Hypothalamus (tissue), 51 donors: ENCODE measurements around the gene TUB.

ENCODE experiments used
- DNase-seq, 51 donors: peaks; one replicate each; lab custom pipeline; 2025; lab: John Stamatoyannopoulos, UW

Gene TUB

DNA sequence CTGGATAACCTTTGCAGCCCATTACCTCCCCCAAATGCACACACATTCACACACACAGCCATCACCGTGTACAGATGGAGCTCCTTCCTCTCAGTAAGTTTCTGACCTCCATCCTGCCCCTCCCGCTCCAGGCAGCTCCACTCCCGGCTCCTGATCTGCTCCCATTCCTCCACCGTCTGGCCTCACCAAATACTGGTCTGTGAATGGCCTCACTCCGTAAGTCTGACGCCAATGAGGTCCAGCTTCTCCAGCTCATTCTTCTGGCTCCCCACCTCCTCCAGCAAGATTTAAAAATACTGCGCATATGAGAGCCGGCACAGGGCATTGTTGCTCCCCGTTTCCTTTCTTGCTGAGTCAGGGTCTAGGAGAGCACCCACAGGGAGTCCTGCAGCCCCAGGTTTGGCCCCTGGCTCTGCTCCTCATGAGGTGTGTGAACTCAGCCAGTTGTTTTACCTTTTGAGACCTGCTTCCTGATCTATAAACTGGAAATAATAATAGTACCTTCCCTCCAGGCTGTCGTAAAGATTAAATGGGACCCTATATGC is 14.0 kb upstream of the TUB start:
- no peak for DNase-seq

DNA sequence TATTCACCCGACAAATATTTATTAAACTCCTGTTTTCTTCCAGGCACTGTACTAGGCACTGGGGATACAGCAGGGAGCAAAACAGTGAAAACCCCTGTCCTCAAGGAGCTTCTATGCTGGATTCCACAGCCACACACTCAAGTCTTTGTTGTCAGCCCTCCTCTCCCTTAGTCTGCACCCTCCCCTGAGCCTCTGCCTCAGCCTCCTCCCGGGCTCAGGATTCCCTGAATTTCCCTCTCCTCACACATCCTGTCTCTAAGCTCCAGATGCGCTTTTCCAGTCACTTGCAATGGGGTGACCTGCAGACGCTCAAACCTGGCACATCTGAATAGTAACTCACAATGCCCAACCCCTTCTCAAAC is 13.5 kb upstream of the TUB start:
- DNase-seq = no peak

DNA sequence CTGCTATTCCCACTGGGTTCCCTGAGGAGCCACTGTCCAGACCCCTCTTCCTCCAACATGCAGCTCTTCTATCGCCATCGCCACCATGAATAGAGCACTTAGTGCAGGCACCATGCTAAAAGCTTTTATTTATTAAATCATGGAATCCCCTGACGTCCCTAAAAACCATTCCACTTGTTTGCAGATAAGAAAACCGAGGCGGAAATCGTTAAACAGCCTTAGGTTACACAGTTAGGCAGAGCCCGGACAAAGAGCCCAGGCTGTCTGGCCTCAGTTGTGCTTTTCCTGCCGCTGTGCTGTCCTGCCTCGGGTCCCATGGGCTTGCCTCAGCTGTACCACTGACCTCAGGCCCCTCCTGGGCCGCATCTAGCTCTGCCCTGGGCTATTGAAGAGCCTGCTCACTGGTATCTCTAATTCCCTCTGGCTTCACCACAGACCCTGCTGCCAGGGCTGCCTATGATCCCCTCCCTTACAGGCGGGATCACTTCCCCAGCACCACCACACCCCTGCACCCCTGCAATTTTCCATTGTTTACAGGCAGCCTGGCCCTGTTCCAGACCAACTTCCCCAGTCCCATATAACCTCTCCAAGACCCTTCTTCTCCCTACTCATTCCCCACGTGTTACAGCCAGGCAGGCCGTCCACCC is 13.0 kb upstream of the TUB start:
- no peak for DNase-seq

DNA sequence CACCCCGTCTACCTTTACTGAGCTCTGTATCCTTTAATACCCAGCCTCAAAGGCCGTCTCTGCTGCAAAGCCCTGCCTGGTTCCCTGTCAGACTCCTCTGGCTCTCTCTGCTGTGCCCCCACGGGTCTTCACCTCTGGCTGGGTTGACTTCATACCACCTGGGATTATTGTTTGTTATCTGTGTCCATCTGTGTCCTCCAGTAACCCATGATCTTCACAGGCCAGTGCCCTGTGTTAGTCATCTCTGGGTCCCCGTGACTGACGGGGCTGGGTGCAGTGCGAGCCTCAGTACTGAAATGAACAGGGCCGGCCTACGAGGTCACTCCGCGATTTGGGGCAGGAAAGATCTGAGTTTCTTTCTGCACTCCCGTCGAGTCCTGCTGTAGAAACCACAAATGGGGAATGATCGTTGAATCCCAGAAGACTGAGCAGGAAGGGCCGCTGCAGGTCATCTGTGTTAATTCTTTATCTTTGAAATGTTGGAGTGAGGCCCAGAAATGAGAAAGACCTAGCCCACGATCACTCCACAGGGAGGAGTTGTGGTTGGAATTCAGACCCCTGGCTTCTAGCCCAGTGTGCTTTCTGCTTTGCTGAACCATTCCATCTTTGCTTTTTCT is 12.3 kb upstream of the TUB start:
- peak in 1 of 51 donors; percentile 22 for DNase-seq

DNA sequence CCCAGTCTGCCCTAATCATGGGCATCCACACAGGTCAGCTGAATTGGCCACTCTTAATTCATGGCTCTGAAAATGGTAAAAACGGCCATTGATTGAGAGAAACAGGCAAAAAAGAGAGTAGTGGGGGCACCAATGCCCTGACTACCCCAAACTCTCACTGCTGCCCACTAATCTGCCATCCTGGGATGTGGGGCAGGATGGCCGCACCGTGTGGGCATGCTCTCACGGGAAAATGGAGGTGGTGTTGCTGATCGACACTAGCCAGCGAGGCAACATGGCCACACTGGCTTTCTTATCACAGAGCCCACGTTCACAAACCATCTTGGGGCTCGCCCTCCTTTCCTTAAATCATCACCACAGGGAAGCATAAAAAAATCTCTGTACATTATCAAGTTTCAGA is 11.2 kb upstream of the TUB start:
- no peak for DNase-seq

DNA sequence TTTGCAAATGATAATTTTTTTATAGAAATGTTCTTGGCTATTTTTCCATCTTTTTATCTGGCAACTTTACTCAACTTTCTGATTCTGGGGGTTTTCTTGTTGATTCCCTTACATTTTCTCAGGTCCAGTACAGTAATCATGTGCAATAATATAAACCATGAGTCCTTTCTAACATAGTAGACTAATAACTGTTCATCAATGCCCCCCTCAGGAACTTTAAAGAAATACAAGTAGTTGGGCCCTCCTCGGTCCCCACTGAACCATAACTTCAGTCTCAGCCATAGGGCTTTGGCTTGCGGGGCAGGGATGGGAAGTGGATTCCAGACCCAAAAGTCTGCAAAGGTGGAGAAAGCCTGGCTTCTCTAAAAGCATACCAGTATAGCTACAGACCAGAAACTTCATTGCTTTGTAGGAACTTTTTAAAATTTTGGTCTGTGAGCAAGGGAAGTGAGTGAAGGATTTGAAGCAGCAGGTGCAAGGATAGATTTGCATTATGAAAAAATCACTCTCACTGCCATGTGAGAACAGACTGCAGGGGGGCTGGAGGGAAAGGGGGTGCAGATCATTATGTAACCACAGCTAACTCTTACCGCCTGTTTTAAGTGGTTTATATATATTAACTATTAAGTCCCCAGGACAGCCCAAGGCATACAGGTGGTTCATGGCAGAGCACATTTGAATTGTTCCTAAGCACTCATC is 10.4 kb upstream of the TUB start:
- DNase-seq = no peak

DNA sequence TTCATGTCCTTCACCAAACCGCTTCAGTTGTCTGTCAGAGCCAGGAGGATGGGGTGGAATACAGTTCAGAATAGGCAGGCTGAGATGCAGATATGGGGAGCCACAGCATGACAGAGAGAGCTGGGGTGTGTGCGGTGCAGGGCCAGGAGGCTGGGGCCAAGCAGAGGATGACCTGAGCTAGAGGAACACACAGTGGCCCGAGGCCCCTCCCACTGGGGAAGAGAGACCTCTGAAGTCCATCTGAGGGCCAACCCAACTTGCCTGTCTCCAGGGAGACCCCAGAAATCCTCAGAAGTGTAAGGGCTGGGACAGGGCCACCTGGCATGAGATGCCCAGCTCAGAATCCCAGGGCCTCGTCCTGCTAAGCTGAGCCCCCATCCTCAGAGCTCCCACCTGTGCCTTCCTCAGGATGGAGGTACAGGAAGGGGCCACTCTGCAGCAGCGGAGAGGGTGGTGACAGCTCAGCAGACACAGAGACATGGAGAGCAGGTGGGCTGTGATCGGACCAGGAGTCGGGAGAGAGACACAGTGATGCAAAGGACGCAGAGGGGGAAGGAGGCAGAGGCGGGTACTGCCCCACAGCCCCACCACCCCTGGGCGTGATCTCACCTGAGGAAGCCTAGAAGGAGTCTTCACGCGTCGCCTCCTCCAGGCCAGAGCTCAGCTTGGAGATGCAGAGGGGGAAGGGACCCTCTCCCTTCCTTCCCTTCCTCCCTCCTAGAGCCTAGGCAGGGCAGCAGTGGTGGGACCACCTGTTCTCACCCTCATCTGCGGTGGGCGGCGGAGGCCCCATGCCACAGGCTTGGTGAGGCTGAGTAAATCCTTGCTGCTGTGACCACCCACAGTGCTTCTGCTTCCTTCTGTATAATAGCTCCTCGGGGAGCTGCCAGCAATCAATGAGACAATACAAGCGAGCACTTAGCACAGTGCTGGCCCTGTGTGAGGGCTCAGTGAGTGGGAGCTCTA is 9.1 kb upstream of the TUB start:
- peak in 2 of 51 donors; percentile 21 to 54 for DNase-seq

DNA sequence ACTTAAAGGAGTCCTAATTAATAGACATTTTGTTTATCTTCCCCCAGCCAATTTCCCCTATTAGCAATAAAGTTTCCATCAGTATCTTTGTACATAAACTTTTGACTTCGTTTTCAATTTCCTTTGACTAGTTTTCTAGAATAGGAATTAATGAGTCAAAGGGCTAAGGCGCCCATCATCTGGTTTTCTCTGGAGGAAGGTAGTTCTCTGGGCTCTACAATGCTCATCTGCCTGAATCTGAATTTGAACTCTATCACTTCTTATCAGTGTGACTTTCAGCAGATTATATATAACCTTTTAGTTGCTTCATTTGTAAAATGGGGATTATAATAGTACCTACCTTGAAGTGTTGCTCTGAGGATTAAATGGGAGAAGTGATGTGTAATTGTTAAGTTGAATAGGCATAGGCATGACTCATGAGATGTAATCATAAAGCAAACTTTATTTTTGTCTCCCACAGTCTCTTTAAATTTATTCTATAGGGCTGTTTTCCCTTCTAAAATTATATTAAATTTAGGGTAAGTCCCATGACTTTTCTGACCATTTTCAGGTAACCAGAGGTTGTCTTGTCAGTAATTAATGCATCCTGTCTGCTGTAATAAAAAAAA is 5.8 kb upstream of the TUB start:
- DNase-seq = no peak

DNA sequence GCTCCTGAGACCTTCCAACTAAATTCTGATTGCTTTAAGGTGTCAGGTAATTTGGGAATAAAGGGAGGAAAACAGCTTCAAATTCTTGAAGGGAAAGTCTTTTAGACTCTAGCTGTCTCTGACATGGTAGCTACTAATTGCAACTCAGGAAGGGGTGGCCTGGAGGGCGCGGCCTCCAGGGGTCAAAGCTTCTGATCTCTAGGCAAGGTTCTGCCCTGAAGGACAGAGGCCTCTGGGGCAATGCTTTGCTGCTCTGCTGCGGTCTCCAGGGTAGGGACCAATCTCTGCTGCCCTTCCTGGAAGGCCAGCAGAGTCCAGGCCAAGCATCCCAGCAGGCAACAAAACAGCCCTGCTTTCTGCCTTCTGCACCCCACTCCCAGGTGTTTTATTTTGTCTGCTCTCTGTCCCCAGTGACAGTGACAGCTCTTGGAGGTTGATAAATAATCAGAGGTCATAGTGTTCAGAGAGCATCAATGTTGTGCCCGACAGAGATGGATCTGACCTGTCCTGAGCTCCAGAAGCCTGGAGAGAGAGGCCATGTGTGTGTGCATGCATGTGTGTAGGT is 1.8 kb upstream of the TUB start:
- no peak for DNase-seq

DNA sequence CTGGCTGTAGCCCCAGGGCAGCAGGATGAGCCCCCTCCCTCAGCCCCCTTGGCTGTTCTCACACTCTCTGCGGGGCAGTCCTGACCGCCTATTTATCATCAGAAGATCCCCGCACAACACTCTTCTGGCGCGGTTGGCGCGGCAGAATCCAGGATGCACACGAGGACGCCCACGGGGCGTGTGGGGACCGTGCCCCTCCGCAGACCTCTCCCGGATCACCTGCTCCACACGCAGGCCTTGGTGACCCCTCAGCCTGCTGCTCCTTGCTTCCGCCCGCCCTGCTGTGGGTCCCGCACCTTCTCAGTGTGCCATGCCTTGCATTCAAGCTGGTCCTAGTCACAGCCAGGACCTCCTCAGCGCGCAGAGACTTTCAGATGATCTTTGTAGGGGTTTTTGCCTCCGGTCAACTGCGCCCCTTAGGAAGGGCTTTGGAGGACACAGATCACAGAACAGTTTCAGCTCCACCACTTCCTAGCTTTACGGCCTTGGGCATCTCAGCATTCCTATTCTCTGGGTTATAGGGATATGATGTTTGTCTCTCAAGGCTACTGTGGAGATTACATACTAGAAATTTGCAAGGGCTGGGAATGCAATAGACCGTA is 841 bp upstream of the TUB start:
- no peak for DNase-seq

DNA sequence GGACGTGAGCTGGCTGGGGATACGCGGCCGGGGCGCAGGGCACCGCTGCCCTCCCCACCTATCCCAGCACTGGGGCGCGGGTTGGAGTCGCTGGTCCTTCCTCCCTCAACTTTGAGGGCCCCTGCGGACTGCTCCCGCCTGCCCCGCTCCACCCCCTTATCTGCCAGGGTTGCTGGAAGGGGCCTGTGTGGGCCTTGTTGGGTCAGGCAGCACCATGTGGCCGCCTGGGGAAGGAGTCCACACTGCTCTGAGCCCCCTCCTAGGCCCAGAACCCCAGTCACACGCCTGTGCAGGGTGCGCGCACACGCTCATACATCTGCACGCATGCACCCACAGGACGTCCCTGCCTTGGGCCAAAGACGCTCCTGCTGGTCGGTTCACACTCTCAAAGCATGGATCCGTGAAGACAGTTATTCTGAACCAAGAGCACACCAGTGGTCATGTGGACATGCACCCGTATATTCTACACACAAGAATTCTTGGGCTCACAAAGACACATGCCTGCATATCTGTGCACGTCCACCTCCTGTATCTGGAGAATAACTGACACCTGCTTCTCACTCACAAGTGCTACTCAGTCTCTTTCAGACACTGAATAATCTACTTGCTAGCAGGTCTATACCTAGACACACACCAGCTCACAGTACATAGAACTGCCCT is 710 bp downstream of the TUB start:
- peak in 2 of 51 donors; percentile 35 to 42 for DNase-seq

DNA sequence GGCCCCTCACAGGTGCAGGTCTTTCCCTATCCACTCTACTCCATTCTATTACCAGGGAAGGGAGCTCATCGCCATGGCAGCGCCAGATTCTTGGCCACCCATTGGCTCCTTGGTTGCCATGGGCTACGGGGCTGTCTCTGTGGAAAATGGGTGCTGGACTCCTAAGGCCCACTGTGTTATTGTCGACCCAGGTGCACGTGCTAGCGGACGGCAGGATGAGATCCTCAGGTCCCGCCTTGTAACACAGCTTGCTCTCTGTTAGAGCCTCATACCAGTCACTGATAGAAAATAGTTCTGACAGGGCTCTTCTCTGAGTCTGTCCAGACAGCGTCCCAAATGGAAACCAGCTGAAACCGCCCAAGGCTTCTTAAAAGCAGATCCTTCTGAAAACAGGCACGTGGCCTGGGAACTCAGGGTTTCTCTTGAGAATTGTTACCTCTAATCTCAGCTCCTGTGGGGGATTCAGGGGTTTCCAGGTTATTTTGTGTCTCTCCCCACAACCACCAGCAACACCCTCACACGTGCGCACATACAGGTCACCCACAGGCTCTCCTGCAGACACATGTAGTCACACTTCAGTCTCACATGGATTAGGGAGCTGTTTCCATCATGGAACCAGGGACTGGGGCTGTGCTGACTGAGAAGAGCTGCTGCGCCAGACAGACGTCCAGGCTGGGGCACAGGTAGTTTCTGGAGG is 1.5 kb downstream of the TUB start:
- peak in 22 of 51 donors; percentile 10 to 69 (median 32) for DNase-seq

DNA sequence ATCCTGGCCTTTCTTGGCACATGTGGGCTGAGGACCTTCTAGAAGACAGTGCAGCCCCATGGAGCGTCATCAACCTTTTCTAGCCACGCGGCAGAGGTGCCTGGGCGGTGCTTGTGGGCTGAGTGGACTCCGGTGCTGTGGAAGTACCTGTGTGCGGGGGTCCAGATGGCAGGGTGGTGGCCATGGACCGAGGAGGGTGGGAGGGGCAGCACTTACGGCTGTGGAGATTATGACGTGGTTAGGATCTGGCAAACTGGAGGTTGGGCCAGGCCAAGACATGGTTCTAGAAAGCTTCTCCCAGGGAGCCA is 2.0 kb downstream of the TUB start:
- DNase-seq = no peak

DNA sequence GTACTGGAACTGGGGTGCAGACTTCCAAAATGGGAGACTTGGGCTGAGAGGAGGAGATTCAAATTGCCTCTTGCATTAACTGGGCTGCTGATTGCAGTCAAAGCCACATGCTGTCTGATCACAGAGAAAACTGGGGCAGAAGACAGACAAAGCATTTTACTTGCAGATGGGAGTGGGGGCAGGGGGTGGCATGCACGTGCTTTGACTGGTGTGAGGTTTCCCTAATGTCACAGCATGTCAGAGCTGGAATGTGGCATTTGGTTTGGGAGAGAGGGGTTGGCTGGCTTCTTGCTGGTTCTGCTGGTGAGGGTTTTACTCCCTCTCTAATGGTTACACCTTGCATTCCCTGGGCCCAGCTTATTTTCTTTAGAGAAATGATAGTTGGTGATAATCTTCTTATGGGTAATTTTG is 2.9 kb downstream of the TUB start:
- DNase-seq = peak in 3 of 51 donors; percentile 14 to 36 (median 15)

DNA sequence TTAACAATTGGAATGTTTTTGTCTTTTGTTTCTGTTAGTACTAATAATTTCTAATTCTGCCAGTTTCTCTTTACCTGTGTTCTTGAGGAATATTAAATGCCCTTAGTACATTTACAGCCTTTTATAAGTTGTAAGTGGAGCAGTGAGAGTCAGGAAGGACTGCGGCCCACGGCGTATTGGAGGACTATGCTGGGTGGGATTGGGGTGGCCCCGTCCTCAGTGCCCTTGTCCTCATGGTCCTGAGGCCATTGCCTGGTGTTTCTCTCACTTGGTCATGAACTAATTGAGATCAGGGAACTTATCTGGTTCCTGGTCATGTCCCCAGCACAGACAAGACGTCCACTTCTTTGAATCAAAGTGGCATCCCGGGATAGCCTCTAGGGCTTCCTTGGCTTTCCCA is 3.3 kb downstream of the TUB start:
- no peak for DNase-seq

DNA sequence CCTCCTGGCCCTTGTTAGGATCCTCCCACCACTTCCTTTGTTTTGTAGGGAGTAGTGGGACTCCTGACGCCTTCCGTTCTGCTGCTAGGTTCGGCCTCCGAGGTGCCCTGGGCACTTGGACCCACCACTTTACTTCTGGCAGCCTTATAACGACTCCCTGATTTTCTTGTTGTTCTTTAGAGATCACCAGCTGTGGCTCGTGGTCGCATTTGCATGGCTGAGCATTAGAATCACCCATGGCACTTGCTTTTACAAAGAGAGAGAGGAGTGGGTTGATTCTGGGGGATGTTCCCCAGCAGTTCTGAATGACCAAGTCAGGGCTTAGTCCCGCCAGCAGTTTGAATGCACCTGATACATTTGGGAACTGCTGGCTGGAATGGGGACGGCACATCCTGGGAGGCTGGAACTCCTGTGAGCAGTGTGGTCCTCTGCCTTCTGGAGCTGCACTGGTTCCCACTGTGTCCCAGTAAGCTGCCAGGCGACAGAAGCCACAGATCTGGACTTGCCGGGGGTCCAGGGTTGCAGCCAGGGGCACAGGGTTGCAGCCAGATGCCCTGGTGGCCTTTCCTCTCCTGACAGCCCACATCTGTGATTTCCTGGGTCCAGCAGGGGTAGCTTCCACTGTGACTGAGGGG is 4.1 kb downstream of the TUB start:
- no peak for DNase-seq

DNA sequence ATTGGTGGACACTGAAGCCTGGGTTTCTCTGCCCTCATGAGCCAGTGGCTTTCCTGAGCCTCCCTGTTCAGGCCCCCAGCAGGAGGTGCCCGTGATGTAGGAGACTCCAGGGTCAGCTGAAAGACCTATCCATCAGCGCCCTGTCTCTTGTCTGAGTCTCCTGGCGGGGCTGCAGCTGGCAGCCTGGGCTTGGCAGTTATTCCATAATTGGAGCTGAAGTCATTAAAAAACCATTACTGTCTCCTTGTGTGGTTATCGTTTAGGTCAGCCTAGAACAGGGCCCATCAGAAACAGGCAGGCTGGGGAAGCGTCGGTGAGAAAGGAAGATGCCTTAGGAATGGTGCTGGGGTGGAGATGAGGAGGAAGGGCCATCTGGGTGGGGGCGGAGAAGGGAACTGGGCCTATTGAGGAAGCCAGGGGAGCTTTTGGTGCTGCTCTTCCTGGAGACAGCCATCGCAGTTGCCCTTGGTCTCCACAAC is 5.0 kb downstream of the TUB start:
- peak in 2 of 51 donors; percentile 20 to 42 for DNase-seq

DNA sequence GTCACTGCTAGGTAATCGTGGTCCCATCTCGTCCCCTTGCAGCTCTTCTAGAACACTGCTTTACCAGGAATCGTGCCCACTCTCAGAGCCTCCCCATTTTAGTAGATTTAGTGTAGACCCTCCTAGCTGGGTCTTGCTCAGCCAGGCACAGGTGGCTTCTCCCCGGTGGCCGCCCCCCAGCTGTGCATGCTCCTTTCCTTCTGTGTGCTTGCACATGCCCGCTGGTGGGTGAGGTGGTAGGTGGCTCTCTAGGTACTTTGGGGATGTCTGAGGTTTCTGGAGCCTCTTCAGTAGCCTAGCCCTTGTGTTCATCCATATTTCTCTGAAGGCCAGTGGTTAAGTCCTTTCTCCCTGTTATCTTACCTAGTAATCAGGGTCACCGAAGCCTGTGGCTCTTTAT is 5.6 kb downstream of the TUB start:
- DNase-seq = peak in 1 of 51 donors; percentile 45
